ENCODE results near the gene PPP6R2. TPM values are rescaled to one million over a fixed set of nuclear protein-coding genes. Genes with fewer than 3 reads are reported as not detected.
"Not testable (repeated sequence)": the region's sequence is repeated elsewhere in the genome, so short reads cannot be mapped to it uniquely, and the experiment has no call there.

Gene PPP6R2
- total RNA-seq, 2 experiments from 2014 or later, result 56.5 to 58.9 TPM

DNA sequence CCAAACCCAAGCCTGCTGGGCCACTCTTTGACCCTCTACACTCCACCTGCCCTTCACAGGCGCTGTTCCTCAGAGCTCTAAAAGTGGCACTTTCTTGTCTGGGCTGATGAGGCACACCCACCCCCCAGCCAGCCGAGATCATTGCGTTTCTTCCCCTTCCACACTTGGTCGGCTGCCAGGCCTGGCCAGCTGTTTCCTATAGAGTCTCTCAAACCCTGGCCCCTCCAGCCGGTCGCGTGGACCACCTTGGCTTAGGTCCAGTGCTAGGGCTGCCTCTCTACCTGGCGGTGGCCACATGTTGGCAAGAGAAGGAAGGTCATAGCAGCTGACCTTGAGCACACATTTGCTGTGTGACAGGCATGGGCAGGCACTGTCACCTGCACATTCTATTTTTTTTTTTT is 60.6 kb downstream of the PPP6R2 start:
- H3K36me3 Mint-ChIP-seq (ENCODE audit: low read depth), result peaks cover 36% of the 10 kb centered on the region
- no peak overlapping the region for H3K4me3 Mint-ChIP-seq
- ChIA-PET CTCF (no interaction called here), POLR2A (no interaction called here)
- peaks cover 22% of the 10 kb centered on the region for H3K4me1 Mint-ChIP-seq
- no peaks in the 10 kb centered on the region for H3K9me3 Mint-ChIP-seq
- H3K27ac Mint-ChIP-seq, result no peak overlapping the region
- H3K27me3 Mint-ChIP-seq, result no peaks in the 10 kb centered on the region
- no peak for DNase-seq

DNA sequence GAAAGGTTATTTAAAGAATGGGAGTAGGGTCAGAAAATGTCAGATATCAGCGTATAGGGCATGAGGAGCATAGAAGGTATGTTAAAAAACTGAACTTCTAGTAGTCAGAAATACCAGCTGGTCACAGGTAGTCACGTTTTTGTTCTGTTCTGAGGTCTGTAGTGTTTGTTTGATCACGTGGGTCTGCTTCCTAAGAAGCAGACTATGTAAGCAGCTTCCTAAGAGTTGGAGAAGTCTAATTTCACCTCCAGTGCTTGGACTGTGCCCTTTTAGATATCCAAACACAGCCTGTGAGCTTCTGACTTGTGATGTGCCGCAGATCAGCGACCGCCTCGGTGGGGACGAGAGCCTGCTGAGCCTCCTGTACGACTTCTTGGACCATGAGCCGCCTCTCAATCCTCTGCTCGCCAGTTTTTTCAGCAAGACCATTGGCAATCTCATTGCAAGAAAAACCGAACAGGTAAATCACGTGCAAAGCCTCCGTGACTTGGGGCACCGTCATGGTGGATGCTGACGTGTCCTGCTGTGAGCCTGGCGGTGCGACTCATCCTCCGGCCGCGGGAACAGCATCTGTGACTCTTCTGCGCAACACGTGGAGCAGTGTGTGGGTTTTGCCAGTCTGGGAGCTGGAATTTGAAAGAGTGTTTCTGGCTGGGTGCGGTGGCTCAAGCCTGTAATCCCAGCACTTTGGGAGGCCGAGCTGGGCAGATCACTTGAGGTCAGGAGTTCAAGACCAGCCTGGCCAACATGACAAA is 63.5 kb downstream of the PPP6R2 start:
- POLR2A ChIA-PET, result no interaction called here
- Mint-ChIP-seq H3K27me3 (no peaks in the 10 kb centered on the region), H3K4me3 (no peak overlapping the region), H3K9me3 (no peaks in the 10 kb centered on the region), H3K36me3 (ENCODE audit: low read depth) (peaks cover 24% of the 10 kb centered on the region), H3K4me1 (peaks cover 3% of the 10 kb centered on the region), H3K27ac (peak overlapping the region; percentile 27)
- DNase-seq, result no peak
- CTCF ChIA-PET, result no interaction called here

DNA sequence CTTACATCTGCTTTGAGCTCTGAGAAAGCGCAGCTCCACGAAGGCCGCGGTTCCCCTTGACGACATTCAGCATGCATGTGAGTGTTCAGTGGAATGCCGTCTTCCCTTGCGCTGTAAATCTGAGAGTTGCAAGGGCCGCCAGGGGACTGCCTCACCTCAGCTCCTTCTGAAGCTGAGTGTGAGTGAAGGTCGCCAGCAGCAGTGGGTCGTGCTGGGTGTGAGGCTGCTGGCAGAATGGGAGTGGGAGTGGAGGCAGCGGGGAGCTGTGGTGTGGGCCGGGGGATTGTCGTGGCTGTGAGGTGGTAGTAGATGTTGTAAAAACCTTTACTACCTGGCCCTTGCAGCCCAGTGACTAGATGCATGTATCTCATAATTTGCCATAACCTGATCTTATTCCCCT is 65.2 kb downstream of the PPP6R2 start:
- H3K9me3 Mint-ChIP-seq, result no peaks in the 10 kb centered on the region
- POLR2A ChIA-PET, result no interaction called here
- CTCF ChIA-PET, result no interaction called here
- H3K27me3 Mint-ChIP-seq, result no peaks in the 10 kb centered on the region
- H3K4me1 Mint-ChIP-seq, result no peaks in the 10 kb centered on the region
- no peak for DNase-seq
- peaks cover 20% of the 10 kb centered on the region for H3K36me3 Mint-ChIP-seq (ENCODE audit: low read depth)
- H3K27ac Mint-ChIP-seq, result no peak overlapping the region
- H3K4me3 Mint-ChIP-seq, result no peak overlapping the region

DNA sequence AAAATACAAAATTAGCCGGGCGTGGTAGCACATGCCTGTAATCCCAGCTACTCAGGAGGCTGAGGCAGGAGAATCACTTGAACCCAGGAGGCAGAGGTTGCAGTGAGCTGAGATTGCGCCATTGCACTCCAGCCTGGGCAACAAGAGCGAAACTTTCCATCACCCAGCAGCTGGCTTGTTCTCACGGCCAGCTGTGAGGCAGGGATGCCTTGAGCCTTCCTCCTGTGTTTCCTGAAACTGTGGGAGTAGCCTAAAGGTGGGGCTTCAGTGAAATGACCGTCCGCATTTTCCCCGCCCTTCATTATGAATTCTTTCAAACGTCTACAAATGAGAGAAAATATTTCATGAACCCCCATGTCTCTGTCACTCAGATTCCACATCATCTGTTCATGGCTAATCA is 65.8 kb downstream of the PPP6R2 start:
- peaks cover 25% of the 10 kb centered on the region for H3K36me3 Mint-ChIP-seq (ENCODE audit: low read depth)
- H3K27ac Mint-ChIP-seq, H3K9me3 Mint-ChIP-seq, CTCF ChIA-PET, DNase-seq, POLR2A ChIA-PET, H3K4me1 Mint-ChIP-seq, H3K4me3 Mint-ChIP-seq, H3K27me3 Mint-ChIP-seq: not testable (repeated sequence)

DNA sequence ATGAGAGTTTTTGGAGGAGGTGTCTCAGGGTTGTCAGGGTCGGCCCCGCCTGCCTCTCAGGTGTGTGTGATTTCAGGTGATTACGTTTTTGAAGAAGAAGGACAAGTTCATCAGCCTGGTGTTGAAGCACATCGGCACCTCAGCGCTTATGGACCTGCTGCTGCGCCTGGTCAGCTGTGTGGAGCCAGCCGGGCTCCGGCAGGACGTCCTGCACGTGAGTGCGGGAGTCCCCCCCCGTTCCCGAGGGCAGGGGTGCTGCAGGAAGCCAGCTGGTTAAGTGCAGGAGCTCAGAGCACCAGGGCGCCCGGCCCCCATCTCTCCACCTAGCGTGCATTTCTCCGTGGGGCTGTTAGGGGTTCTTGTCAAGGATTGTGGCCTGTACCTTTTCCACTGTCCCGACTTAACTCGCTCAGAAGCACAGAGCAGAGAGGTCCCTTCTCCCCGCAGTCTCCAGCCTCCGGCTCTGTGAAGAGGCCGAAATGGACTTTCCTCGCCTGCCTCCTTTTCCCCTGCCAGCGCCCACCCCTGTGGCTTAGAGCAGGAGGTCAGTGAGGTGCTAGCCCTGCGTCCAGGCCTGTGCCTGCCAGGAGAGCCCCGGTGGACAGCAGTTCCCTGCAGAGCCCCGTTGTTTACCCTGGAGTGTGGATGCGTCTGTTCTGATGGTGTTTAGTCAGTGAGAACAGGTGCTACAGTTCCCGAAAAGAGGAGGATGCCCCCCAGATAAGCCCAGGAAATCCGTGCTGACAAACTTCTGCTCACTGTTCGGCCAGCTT is 71.5 kb downstream of the PPP6R2 start:
- Mint-ChIP-seq H3K4me3 (no peak overlapping the region), H3K36me3 (ENCODE audit: low read depth) (peaks cover 36% of the 10 kb centered on the region), H3K27me3 (no peaks in the 10 kb centered on the region), H3K27ac (no peak overlapping the region), H3K9me3 (no peaks in the 10 kb centered on the region), H3K4me1 (no peaks in the 10 kb centered on the region)
- POLR2A ChIA-PET, result no interaction called here
- CTCF ChIA-PET, result no interaction called here
- DNase-seq, result no peak

DNA sequence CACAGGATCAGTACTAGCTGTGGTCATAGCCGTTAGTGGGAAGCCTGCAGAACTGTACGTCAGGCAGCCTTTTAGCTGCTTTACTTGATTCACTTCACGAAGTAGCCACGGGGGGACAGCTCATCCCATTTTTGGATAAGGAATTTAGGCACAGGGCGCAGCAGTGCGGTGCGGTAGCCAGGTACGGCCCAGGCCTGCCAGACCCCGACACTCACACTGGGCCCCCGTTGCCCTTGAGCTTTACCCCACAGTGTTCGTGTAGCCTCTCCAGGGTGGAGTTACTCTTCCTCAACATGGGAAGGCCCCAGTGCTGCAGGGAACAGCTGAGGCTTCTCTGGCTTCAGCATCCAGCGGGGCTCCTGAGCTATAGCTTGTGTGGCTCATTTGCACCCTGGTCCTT is 72.3 kb downstream of the PPP6R2 start:
- H3K27ac Mint-ChIP-seq, result no peak overlapping the region
- no peaks in the 10 kb centered on the region for H3K4me1 Mint-ChIP-seq
- no peak for DNase-seq
- no peak overlapping the region for H3K4me3 Mint-ChIP-seq
- ChIA-PET POLR2A (no interaction called here), CTCF (no interaction called here)
- no peaks in the 10 kb centered on the region for H3K27me3 Mint-ChIP-seq
- peaks cover 43% of the 10 kb centered on the region for H3K36me3 Mint-ChIP-seq (ENCODE audit: low read depth)
- H3K9me3 Mint-ChIP-seq, result no peaks in the 10 kb centered on the region

GRCh38 chr22:50416996-50417395 is 73.9 kb downstream of the PPP6R2 start:
- POLR2A ChIA-PET, result no interaction called here
- H3K27ac Mint-ChIP-seq, result no peak overlapping the region
- H3K9me3 Mint-ChIP-seq, result no peaks in the 10 kb centered on the region
- H3K4me3 Mint-ChIP-seq, result no peak overlapping the region
- peaks cover 48% of the 10 kb centered on the region for H3K36me3 Mint-ChIP-seq (ENCODE audit: low read depth)
- H3K4me1 Mint-ChIP-seq, result no peaks in the 10 kb centered on the region
- H3K27me3 Mint-ChIP-seq, result no peaks in the 10 kb centered on the region
- CTCF ChIA-PET, result no interaction called here
- no peak for DNase-seq

- H3K27me3 Mint-ChIP-seq, result no peaks in the 10 kb centered on the region
- ChIA-PET CTCF (no interaction called here), POLR2A (interaction anchor here (1.2 kb wide), 1 partner anchor 53 kb away, joined by 3 read pairs; no protein-coding TSS in a partner anchor)
- H3K4me3 Mint-ChIP-seq, result no peak overlapping the region
- H3K36me3 Mint-ChIP-seq (ENCODE audit: low read depth), result peaks cover 52% of the 10 kb centered on the region
- no peaks in the 10 kb centered on the region for H3K9me3 Mint-ChIP-seq
- H3K27ac Mint-ChIP-seq, result no peak overlapping the region
- DNase-seq, result no peak
- H3K4me1 Mint-ChIP-seq, result no peaks in the 10 kb centered on the region
Observed at GRCh38 chr22:50417411-50418210, 74.5 kb downstream of the PPP6R2 start.

DNA sequence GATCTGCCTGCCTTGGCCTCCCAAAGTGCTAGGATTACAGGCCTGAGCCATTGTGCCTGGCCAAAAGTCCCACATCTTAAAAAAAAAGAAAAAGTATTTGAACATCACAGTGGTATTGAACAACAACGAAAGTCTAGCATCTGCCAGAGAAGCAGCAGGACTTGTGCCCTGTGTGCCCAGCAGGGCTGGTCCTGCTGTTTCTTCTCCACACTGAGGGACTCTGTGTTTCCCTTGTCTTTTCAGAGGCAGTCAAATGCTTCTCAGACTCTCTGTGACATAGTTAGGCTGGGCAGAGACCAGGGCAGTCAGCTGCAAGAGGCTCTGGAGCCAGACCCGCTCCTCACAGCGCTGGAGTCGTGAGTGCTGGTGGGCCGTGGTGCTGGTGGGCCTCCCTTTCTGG is 75.5 kb downstream of the PPP6R2 start:
- Mint-ChIP-seq H3K9me3 (no peaks in the 10 kb centered on the region), H3K27me3 (no peaks in the 10 kb centered on the region), H3K27ac (no peak overlapping the region), H3K36me3 (ENCODE audit: low read depth) (peaks cover 51% of the 10 kb centered on the region), H3K4me3 (no peak overlapping the region), H3K4me1 (no peaks in the 10 kb centered on the region)
- ChIA-PET POLR2A (interaction anchor here (1.2 kb wide), 1 partner anchor 52 kb away, joined by 3 read pairs; no protein-coding TSS in a partner anchor), CTCF (no interaction called here)
- DNase-seq, result no peak

DNA sequence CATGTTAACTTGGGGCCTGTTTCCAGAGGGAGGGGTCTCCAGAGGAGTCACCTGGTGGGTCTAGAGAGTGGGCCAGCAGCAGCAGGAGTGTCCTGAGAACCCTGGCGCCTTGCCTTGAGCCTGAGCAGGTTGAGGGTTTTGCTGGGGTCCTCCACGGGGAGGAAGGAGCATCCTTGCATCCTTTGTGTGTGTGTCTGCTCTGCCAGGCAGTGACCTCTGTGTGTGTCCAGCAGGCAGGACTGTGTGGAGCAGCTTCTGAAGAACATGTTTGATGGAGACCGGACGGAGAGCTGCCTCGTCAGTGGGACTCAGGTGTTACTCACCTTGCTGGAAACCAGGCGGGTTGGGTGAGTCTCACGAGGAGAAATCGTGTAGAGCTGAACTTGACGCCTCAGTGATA is 76.0 kb downstream of the PPP6R2 start:
- Mint-ChIP-seq H3K4me1 (no peaks in the 10 kb centered on the region), H3K9me3 (no peaks in the 10 kb centered on the region), H3K36me3 (ENCODE audit: low read depth) (peaks cover 52% of the 10 kb centered on the region), H3K4me3 (no peak overlapping the region), H3K27ac (no peak overlapping the region), H3K27me3 (no peaks in the 10 kb centered on the region)
- ChIA-PET CTCF (no interaction called here), POLR2A (no interaction called here)
- no peak for DNase-seq

DNA sequence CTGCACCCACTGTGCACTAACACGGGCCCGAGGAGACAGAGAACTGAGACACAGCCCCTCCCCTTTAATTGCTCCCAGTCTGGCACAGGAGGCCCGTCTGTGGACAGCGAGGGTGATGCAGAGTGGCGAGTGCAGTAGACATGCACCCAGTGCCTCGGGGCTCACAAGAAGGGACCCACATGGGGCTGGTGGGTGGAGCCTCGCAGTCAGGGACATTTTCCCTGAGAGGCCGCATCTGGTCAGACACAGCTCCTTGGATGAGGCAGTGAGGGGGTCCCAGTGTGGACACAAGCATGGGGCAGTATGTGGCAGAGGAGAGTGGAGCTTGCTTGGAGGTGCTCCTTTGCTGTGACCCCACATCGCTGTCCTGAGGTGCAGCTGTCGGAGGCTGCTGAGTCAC is 76.9 kb downstream of the PPP6R2 start:
- Mint-ChIP-seq H3K4me3 (no peak overlapping the region), H3K36me3 (ENCODE audit: low read depth) (peaks cover 53% of the 10 kb centered on the region), H3K27me3 (no peaks in the 10 kb centered on the region), H3K4me1 (no peaks in the 10 kb centered on the region), H3K9me3 (no peaks in the 10 kb centered on the region), H3K27ac (no peak overlapping the region)
- ChIA-PET POLR2A (interaction anchor here (0.6 kb wide), 1 partner anchor 22 kb away, joined by 3 read pairs; no protein-coding TSS in a partner anchor), CTCF (no interaction called here)
- no peak for DNase-seq

DNA sequence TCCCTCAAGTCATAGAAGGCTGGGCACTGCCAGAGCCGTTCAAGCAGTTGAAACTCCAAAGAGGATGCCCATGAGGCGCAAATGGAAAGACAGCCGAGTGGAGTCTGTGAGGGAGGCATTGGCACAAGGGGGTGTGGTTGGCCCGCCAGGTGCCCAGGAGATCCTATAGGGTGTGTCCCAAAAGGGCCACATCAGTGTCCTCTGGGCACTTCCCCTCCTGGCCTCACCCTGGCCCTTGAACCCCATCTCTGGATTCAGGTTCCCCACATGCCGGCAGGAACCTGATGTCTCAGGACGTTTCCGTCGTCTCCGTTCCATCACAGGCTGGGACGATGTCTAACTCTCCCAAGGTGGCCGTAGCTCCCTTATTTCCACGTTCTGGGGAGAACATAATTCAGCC is 77.5 kb downstream of the PPP6R2 start:
- peaks cover 57% of the 10 kb centered on the region for H3K36me3 Mint-ChIP-seq (ENCODE audit: low read depth)
- CTCF ChIA-PET, result no interaction called here
- DNase-seq, result no peak
- no peaks in the 10 kb centered on the region for H3K27me3 Mint-ChIP-seq
- no peak overlapping the region for H3K27ac Mint-ChIP-seq
- POLR2A ChIA-PET, result interaction anchor here (0.6 kb wide), 1 partner anchor 21 kb away, joined by 3 read pairs; no protein-coding TSS in a partner anchor
- H3K9me3 Mint-ChIP-seq, result no peaks in the 10 kb centered on the region
- H3K4me1 Mint-ChIP-seq, result no peaks in the 10 kb centered on the region
- no peak overlapping the region for H3K4me3 Mint-ChIP-seq

DNA sequence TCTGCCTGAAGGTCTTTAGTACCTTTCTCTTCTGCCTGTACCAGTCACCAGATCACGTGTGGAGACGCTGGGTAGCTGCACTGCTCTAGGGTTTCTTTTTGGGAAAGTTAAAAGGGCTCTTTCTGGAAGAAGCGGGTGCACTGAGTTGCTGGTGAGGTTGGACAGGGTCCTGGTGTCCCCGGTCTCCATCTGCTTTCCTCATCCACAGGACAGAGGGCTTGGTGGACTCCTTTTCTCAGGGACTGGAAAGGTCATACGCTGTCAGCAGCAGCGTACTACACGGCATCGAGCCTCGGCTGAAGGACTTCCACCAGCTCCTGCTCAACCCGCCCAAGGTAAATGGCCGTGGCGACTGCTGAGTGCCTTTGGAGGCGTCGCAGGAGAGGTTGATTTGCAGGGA is 78.9 kb downstream of the PPP6R2 start:
- CTCF ChIA-PET, result no interaction called here
- no peak for DNase-seq
- Mint-ChIP-seq H3K27ac (no peak overlapping the region), H3K36me3 (ENCODE audit: low read depth) (peaks cover 52% of the 10 kb centered on the region), H3K9me3 (no peaks in the 10 kb centered on the region), H3K27me3 (no peaks in the 10 kb centered on the region), H3K4me3 (no peak overlapping the region), H3K4me1 (no peaks in the 10 kb centered on the region)
- POLR2A ChIA-PET, result no interaction called here

Measured in activated CD4-positive, alpha-beta memory T cell treated with anti-CD3 and anti-CD28 coated beads, Interleukin-2, amount 10 ng/mL, durations not matched to agents 7 days and 5 days (primary cell).